Globus pallidus (tissue), 1 donor: ENCODE results near the gene MPPED2.

ENCODE experiments used
- DNase-seq: peaks from one replicate; pipeline ENCODE4 v3.0.0-alpha.2; 2015; ENCODE audit warnings: low spot score

The MPPED2 gene

DNA sequence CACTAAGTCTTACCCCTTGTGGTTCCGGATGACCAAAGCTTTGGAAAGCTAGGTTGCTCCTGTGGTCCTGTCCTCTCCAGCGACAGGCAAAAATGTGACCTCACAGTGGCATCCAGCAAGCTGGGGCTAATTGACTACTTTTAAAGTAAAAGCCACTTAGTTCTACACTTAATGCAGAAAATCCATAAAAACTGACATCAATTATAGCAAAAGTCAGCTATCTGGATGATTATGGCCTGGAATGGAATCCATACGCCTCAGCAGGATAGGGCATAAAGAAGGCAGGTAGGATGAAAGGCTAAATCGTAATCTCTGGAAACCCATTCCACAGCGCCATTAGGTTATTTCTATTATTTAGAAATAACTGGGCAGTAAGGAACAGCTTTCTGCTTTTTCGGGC, 171.3 kb downstream of the MPPED2 start:
- no peak for DNase-seq

DNA sequence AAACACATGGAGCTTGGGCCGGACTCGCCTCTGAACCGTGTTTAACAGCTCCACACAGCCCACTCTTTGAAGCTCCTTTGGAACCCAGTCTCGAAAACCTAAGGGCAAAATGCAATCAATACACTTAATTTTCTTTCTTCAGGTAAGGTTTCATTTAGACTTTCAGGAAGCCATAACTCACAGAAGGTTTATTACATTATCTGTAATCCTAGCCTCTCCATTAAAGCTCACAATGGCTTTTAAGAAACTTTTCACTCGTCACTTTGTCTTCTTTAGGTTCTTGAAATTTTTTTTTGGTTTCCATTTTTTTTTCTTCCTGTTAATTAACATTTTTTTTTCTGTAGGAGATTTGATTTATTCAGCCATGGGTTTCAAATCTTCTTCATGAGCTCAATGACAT, 171.9 kb downstream of the MPPED2 start:
- no peak for DNase-seq

DNA sequence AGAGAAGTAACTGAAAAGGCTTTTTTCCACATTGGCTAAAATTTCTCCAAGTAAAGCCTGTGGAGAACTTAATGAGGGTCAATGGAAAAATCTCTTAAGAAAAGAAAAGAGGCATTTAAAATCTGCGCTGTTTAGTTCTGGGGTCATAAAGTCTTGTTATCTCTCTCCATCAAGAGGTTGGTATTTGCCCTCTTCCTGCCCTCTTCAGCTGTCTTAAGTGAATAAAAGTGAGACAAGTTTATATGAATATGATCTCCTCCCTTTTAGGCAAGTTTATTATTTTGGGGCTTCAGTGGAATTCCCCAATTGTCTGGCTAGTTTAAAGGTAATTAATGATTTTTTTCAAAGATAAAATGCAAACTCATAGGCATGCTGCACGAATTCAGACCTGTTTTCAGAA, 173.6 kb downstream of the MPPED2 start:
- DNase-seq = no peak

DNA sequence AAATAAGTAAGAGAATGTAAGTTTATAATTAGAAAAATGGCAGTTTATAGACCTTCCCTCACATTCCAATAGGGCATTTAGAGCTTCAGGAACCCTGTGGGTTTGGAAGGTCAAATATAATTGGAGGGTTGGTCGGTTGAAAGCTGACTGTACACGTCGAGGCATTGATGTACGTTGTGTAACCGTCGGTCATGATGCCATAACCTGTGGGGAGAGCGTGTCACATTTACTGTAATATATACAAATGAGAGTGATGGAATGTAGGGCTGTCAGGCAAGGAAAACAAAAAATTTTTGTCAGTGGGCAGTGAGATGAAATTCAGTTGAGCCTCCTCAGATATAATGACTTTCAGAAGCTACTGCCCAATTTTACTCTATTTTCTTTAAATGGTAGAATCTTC, 174.8 kb downstream of the MPPED2 start:
- DNase-seq = no peak

DNA sequence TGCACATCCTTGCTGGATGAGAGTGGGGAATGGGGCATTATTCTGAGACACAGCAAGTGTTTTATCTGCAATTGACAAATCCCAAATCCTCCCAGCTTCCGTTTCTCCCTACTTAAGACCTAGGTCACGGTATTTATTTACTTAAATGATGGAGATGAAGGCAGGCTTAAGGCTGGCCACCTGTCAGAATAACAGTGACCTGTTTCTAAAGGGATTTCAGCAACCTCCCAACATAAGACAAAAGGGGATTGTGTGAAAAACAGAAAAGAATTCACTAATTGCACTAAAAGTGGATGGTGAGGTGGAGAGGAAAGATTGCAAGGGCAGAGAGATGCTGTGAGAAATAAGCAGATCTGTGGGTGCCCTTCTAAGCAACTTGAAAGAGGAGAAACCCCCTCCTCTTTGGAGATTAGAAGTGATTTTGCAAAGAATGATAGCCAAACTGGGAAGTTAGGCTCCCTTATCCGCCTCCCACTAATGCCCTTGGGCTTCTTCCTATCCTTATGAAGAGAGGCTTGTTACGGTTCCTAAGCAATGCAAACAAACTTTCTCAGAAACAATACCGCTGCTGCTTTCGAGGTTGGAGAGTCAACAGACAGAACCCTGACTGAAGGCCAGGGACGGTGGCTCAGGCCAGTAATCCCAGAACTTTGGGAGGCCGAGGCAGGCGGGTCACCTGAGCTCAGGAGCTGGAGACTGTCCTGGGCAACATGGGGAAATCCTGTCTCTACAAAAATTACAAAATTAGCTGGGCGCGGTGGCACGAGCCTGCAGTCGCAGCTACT, 179.0 kb downstream of the MPPED2 start:
- DNase-seq = no peak

DNA sequence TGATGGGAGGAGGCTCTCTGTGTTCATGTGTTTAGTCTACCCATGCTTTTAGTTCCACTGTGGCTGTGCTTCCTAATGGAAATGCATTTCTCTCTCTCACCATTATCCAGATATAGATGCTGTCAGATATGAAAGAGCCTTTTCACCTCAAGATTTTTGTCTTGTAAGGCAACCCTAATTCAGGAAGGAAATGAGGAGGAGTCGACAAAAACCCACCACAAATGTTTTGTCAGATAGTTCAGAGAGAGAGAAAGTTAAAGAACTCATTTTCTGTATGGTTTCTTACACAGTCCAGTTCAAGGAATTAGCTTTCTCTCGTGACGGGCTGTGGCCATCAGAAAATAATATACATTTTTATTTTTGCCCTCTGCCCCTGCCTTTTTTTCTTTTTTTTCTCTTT, 180.8 kb downstream of the MPPED2 start:
- no peak for DNase-seq

DNA sequence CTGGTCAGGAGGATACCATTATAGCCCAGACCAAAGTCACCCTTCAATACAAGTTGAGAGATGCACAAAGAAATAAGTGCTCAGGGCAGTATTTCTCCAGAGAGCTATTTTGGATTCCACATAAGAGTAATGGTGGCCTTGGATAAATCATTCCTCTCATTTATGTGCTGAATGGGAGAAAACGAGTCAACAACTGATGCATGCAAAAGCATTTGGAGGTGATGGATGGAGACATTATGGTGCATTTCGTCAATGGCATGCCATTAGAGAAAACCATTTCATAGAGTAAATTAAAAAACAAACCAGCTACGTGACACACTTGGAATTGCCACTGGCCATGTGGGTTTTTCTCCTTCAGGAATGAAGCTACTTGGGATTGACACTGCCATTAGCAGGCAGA, 182.0 kb downstream of the MPPED2 start:
- DNase-seq = no peak

DNA sequence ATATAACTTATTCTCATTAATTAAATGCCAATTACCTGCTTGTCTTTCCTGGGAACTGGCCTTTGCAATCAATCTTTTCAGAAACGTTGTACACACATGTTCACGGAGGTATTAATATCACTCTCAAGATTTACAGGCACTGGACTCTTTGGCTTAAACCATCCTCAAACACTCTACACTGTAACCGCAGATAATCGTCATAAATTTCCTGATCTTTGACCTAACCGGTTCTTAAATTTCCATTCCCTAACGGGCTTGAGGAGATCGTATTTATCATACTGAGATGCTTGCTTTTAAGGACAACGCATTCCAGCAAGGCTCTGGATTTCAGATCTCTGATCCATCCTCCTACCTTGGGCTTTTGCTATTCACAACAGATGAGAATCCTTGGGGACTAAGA, 190.4 kb downstream of the MPPED2 start:
- DNase-seq = no peak

DNA sequence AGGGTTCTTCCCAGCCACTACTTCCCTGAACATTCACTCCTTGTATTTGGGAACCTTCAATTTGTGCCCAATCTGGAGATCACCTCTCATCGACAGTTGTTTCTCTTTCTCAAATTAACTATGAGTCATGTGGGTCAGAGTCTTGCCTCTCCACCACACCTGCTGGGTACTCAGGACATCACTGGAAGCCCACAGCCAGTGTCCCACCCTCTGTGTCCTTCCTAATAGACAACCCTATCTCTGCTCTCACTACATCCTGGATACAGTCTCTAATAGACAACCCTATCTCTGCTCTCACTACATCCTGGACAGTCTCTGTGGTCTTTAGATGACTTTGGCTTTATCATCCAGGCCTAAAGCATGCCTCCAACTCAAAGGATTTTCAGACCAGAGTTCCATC, 193.1 kb downstream of the MPPED2 start:
- no peak for DNase-seq

DNA sequence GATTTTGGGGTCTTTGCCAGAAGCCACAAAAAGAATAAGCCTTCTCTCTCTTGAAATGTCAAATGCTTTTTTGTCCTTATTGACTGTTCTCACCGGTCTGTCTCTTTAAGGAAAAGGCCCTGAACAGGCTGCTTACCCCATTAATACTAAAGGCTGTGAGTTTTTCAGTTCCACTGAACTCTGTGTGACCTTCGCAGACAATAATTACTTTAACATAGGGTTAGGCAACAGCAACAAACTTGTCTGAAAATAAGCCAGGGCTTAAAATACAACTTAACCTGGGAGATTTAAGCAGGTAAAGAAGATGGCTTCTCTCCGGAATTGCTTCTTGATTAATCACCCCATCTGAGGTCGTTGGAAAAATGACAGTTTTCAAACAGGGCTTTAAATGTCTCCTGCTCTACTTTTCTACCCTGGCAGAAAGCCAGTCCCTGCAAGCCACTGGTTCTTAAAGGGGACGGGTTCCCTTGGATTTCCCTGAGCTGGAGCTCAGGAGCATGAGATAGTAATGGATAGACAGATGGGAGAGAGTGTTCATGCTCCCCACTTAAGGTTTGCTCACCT, 193.8 kb downstream of the MPPED2 start:
- DNase-seq = peak; percentile 24

DNA sequence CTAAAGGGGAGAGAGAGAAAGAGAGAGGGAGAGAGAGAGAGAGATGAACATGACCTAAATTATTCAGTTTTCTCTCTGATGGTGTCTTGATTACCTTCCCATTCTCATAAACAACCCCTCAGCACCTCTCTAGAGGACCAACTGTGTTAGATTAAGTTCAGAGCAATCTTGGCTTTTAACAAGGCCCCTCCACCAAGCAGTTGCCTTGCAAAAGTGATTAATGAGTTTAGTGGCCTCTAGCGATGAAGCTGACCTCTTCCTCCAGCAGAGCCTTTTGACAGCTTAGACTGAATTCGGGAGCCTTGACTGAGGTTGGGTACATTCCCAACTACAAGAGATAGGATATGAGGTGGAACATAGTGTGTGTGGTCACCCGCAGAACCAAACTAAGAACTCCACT, 197.2 kb downstream of the MPPED2 start:
- DNase-seq = no peak

DNA sequence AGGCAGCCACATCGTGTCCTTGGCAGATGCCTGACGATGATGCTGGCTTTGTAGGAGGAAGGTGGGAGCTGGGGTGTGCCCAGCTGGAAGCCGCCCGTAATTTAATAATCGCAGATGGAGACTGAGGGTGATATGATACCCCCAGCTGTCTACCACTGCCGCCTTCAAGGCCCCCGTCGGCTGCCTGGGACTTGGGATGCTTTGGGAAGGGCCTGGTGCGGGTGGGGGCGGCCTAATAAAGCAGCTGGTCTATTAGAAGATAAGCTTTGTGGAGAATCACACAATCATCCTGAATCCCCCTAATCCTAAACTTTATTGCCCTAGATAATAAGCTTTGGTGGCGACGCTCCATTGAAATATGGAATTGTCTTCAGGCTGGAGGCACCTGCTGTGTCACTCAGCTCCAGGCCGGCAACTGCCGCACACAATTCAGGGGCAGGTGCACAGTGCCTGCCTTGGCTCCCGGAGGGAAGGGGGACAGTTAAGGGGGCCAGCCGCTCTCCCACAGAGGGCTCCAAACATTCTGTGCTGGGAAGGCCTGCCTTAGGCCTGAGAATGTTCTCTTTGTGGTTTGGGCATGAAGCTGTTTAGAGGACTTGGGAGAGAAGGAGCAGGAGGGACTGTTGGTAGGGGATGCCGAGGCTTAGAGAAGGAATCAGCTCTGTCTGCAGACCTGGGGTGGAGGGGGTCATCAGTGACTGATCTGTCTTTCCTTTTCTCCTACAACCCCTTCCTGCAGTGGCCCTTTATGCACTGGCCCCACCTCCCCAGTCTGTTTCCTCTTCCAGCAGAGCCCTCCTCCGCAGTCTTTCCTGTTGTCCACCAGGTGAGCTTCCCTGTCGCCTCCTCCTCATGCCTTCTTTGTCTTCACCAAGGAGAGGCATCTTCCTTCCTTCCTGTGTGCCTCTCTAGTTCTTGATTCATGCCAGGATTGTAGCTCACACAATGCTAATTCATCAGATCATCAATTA, 198.0 kb downstream of the MPPED2 start:
- no peak for DNase-seq

DNA sequence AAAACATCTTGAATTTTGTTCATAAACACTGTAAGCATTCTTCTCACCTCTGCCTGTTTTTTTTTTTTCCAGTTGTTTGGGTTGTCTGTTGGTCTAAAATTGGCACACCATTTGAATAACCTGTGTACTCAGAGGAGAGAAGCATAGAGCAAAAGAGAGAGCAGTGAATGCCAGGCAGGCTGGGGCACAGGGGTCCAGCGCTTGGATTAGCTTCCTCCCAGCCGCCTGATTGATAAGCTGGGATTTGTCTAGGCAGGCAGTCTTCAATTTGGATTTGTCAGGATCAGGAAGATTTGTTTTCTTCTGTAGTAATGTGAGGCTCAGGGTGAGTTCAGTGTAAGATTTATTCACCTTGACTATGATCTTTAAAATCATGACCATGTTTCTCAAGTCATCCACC, 204.3 kb downstream of the MPPED2 start:
- DNase-seq = no peak

DNA sequence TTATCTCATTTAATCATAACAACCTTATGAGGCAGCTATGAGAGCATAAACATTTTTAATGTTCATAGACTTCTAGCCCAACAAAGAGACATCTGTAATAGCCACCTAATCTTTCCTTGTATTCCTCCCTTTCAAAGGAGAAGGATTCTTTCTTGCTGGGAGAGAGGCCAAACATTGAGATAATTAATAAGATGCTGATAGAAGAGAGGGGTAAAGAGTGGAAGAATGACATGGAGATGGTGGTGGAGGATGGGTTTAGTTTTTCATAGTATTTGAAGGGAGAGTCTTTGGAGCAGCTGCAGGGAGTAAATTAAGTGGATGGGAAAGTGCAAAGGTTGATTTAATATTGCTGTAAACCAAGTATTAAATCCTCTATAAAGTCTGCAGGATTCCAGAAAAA, 205.3 kb downstream of the MPPED2 start:
- no peak for DNase-seq

DNA sequence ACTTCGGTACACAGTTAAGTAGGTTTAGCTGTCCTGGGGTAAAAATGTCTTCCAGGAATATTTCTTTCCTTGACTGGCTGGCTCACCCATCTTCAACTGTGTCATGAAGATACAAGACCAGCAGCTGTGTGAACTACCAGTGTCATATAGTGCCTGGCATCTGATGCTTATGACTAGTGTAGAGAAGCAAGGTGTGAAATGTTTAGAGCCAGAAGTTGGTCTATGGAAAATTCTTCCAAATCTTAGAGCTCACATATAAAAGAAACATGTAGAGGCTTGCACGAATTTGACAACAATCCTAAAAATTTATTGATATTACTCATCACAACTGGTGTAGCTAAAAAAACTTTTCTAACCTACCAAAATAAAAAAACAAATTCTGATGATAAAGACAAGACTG, 208.8 kb downstream of the MPPED2 start:
- DNase-seq = no peak

DNA sequence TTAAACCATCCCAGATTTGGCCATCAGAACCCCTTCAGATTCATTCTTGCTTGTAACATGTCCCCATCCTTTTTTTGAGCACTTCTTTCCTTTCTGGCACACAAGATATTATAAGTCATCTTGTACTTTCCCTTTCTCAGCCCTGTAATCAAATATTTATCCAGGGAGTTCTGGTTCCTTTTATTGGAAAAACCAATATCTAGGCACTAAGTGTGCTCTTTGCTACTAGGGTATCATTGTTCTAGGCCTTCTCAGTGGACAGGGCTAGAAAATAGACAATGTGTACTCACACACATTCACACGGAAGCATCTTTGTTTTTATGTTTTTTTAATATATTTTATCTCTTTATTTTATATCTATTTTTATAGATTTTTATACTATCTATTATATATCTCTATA, 216.0 kb downstream of the MPPED2 start:
- no peak for DNase-seq

DNA sequence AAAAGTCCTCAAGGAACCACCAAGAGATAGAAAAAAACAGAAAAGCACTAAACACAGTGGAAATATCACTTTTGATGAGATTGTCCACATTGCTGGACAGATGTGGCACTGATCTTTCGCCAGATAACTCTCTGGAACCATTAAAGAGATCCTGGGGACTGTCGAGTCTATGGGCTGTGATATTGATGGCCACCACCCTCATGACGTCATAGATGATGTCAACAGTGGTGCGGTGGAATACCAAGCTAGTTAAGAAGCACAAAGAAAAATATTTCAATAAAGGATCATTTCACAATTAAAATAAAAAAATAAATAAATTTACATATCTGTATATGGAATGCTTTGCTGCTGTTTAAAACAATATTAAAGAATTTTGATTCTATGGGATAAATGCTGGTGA, 217.8 kb downstream of the MPPED2 start:
- no peak for DNase-seq

DNA sequence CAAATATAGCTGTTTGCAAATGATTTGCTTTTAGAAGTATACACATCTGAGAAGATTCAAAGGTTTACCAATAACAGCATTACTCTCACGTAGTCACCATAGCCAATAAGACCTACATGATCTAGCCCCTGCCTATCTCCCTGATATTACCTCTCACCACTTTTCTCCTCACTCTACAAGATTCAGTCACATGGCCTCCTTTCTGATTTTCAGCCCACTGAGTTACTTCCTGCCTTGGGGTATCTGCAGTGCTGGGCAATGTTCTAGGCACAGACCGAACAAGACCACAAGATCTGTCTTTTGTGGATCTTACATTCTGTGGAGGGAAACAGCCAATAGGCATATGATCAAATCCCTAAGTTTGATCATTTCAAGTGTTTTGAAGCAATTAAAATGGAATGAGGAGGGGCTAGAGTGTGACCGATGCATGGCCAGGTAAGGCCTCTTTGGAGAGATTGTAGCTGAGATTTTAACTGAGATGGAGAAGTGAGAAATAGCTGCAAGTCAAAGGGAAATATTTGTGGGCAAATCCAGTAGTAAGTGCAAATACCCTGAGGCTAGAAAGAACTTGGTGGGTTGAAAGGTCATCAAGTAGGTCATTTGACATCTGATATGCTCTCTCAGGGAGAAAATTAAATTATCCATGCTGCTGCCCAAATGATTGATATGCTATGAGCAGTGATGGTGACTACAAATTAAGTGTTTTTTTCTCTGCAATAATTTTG, 220.2 kb downstream of the MPPED2 start:
- no peak for DNase-seq

DNA sequence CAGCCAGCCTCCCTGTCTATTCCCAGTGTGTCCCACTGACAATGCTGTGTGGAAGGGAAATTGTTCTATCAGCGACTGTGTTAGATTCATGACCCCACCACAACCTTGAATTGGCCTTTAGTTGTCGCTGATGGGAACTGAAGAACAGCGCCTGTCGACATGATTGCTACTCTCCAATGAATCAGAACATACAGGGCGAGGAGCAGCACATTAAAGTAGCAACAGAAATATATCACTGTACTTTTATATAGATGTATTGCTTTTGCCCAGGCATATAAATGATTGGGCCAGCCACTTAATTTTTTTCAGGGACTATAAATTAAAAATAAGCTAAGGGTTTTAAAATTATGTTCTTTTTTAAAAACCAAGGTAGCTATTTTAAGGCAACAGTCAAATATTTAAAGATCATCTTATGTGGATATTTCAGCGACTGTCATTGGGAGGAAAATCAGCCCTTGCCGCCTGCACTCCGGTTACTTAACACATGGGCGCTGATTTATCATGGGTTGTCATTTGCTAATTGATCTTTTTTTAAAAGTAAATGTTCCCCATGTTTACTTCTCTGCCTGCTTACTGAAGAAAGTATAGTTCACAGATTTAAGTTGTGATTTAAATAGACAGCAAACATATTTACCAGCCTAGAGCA, 221.2 kb downstream of the MPPED2 start:
- no peak for DNase-seq

DNA sequence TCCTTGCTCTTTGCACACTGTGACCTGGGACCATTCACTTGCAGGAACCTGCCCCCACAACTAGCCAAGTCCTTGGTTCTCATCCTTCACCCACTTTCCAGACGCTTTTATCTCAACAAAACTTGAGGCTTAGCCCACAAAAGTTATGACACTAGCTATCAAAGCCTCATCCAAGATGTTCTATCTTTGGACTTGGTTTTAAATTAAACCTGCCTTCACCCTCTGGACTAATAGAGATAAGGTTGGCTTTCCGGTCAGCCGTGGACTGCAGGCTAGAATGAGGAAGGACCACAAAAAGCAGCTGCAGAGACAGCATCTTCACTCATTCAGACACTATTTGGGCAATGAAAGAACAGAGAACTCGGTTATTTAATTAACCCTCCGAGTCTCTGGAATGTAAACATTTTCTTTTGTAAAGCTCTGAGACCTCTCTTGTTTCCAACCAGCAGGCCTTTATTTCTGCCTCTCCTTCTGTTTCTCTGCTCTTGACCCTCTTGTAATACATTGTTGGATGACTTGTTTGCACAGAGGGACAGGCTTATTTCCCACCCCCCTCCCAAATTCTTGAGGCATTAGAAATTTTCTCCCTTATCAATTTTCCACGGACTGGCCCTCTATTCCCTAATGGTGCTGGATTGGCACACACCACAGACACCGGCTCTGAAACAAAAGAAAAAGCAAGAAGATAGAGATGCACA, 221.9 kb downstream of the MPPED2 start:
- no peak for DNase-seq

DNA sequence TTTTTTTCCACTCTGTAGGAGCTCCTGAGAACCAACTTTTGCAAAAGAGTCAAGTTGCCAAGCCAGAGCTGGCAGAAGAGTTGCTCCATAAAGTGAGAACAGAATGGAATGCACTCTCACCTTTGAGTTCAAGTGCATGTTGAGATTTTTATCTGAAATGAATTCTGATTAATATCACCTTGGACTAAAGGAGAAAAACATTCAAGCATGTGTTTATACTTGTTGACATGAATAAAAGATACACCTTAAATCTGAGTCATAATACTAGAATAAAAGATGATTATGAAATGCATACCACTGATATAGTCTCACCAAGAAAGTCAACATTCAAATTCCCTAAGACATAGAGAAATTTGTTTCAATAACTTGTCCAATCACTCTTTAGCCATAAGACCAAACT, 225.4 kb downstream of the MPPED2 start:
- no peak for DNase-seq
